GM19035 (cell line): ENCODE results near the gene COL8A1.
"Not testable (repeated sequence)": the region's sequence is repeated elsewhere in the genome, so short reads cannot be mapped to it uniquely, and the experiment has no call there.

Experiments
- ATAC-seq: cut with Tn5 transposase; IDR thresholded peaks from one replicate; pipeline ENCODE4 v1.9.1; 2021; ENCODE audit not compliant: unreplicated experiment

Gene COL8A1

GRCh38 chr3:99704417-99704816 is 66.0 kb downstream of the COL8A1 start:
- no peak for ATAC-seq

- ATAC-seq = no peak
Observed at GRCh38 chr3:99706410-99706809, 68.0 kb downstream of the COL8A1 start.

DNA sequence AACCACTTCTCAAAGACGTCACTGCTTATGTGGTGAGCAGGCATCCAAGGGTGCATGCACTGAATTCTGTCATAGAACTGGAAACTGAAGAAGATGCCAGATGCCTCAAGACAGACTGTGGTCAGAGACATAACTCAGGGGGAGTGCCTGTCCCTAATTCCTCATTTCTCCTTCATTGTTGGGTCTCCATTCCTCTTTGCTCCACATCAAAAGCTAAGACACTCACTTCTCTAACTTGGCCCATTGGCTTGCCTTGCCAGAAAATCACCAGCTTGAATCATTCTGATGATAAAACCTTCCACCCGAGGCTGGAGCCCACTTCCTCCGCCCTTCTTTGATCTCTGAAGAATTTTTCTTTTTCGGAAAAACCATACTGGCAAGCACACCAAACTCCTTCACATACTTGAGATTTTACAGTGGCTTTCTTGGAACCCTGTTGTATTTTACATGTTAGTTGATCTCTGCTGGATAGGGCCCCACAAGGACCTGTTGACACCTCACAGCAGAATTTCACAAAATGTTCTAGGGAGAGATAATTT is 69.9 kb downstream of the COL8A1 start:
- no peak for ATAC-seq

GRCh38 chr3:99709686-99710085 is 71.3 kb downstream of the COL8A1 start:
- no peak for ATAC-seq

- ATAC-seq = no peak
Observed at GRCh38 chr3:99710094-99710493, 71.7 kb downstream of the COL8A1 start.

DNA sequence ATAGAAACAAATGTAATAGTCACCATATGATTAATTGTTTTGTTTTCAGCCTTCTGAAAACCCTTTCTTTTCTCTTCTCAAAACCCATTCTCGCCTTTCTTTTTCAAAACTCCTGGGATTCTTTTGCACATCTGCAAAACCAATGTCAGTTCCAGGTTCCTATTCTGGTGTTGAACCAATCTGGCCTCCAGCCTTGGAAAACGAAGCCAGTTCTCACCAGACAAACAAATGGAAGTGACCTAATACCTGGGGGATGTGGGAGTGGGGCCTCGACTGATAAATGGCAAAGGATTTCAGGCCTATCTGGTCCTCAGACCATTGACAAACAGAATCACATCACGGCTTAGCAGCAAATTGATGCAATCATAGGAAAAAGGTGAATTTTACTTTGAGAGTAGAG is 73.0 kb downstream of the COL8A1 start:
- ATAC-seq = no peak

DNA sequence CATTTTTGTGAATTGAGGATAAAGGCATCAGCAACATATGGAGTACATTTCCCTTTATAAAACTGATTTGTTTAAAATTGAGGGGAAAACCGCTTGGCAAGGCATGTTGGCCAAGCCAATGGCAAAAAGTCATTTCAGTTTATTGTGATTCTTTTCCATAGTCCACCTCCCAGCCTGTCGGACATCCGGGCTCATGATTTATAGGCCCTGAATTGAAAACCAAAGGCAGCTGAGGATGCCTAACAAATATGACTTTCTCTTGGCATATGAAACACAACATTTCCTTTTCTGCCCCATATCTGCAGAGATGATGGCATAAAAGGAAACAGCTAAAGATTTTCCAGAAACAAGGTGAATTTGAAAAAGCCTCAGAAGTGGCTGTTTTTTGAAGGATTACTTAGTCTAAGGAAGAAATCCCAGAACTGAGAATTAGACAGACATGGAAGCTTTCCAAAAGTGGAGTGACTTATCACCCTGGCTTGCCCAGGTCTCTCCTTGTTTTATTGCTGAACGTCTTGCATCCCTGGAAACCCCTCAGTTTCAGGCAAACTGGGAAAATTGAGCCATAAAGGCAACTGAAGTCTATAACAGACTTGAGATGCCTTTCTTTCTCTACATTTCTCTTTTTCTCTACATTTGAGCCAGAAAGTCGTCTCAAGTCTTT is 74.0 kb downstream of the COL8A1 start:
- no peak for ATAC-seq

GRCh38 chr3:99713440-99713839 is 75.0 kb downstream of the COL8A1 start:
- no peak for ATAC-seq

DNA sequence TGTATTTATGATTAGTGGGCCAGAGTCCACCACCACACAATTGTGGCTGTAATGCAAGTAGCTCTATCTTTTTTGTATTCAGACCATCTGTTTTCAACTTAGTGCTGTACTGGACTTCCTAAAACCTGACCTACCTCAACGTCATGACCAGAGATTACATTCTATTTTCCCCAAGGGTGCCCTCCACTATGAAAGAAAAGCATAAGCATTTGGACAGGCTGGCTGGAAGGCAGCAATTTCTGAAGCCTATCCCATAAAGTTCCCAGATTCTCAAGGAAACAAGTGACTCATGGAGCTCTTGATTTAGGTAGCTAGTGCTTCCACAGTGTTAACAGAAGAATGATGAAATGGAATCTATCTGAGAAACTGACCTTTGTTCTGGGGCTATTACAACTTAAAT is 75.8 kb downstream of the COL8A1 start:
- no peak for ATAC-seq

DNA sequence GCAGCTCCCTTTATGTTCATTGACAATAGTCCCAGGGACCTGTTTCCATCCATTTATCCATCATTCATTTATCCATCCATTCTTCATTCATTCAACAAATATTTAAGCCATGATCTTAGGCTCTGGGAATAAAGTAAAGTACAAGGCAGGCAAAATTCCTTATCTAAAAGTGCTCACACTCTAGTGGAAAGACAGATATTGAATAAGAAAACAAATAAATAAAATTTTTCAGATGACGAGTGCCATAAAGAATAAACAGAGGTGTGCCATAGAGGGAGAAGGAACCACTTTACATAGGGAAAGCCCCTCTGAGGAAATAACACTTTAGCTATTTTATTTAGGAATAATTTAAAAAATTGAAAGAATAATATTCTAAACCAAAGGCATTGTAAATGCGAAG is 76.2 kb downstream of the COL8A1 start:
- ATAC-seq = no peak

GRCh38 chr3:99716463-99716995 is 78.1 kb downstream of the COL8A1 start:
- ATAC-seq = no peak

DNA sequence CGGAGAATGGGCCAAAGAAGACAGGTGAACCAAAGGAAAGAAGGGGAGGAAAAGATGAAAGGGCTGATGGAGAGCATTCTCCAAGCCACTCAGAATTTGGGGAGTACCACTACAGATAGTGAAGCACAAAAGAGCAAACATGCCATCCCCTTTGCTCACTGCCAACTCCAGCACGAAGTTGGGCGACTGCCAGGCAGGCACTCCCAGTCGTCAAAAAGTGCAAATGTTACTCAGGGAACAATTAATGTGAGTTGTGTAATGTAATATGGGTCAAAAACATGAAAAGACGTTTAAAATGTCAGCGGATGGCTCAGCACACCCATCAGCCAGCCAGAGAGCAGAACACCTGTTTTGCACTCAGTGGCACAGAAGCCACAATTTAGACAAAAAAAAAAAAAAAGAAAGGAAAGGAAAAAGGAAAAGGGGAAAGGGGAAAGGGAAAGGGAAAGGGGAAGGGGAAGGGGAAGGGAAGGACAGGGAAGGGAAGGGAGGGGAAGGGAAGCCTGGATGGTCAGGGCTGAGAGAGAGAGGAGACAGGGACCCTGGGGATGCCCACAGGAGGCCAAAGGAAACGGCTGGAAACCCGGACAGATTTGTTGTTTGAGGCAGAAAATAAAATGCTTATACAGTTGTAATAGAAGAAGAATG is 82.7 kb downstream of the COL8A1 start:
- ATAC-seq = no peak

GRCh38 chr3:99721633-99722007 is 83.2 kb downstream of the COL8A1 start:
- ATAC-seq = no peak

DNA sequence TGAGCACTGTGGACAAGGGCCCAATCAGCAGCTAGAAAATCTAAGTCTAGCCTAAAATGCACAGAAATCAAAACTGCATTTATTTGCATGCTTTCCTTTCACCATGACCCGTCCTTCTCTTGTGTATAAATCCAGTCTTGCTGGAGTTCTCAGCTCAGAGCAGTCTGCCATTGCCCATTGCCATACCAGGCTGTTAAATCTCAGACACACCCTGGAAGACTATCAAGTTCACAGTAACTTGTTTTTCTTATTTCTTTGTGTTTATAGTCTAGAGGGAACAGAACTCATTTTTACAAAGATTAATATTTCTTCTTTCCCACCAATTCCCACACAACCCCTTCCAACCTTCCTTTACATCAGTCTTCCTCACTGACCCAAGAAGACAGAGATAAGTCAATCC is 85.9 kb downstream of the COL8A1 start:
- ATAC-seq = no peak

GRCh38 chr3:99730870-99731269 is 92.5 kb downstream of the COL8A1 start:
- ATAC-seq = no peak

DNA sequence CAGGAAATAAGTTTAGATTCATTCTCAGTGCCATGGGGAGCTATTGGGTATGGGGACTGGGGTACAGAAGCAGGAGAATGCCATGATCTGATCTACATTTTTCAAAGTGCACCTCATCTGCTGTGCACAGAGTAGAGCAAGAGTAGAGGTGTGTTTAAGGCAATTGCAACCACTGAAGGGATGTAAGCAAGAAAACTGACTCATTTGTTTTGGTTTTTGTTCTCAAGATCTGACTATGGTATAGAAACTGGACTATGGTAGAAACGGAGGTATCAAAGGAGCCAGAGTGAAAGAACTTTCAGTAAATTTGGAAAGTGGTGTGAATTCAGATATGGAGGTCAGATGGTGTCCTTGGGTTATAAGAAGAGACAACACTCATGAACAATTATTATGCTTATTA is 93.1 kb downstream of the COL8A1 start:
- ATAC-seq = peak; percentile 56

DNA sequence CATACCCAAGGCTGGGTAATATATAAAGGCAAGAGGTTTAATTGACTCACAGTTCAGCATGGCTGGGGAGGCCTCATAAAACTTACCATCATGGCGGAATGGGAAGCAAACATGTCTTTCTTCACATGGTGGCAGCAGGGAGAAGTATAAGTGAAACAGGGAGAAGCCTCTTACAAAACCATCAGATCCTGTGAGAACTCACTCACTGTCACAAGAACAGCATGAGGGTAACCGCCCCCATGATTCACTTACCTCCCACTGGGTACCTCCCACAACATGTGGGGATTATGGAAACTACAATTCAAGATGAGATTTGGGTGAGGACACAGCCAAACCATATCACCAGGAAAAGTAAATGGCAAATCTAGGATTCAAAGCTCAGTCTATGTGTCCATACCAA is 102.0 kb downstream of the COL8A1 start:
- not testable (repeated sequence) for ATAC-seq

GRCh38 chr3:99741588-99741987 is 103.2 kb downstream of the COL8A1 start:
- no peak for ATAC-seq

GRCh38 chr3:99747915-99748314 is 109.5 kb downstream of the COL8A1 start:
- ATAC-seq = no peak

GRCh38 chr3:99751649-99752048 is 113.3 kb downstream of the COL8A1 start:
- no peak for ATAC-seq

GRCh38 chr3:99753268-99753975 is 115.0 kb downstream of the COL8A1 start:
- ATAC-seq = peak; percentile 94

DNA sequence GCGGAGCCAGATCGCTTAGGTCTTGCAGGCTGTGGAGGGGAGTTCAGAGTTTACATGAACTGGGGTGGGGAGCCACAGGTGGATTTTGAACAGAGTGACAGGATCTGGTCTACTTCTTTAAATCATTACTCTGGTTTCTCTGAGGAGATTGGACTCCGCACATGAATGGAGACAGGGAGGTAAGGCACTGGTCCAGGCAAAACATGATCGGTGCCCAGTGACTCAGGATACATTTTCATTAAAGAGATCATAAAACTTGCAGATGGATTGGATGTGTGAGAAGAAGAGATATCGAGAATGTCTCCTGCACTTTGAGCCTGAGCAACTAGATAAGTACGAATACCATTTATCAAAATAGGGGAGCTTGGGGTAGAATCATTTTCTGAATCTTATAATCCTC is 117.4 kb downstream of the COL8A1 start:
- no peak for ATAC-seq
